ENCODE data around the gene CD80. TPM values are rescaled to one million over a fixed set of nuclear protein-coding genes. Genes with fewer than 3 reads are reported as not detected.
"Not testable (repeated sequence)": the region's sequence is repeated elsewhere in the genome, so short reads cannot be mapped to it uniquely, and the experiment has no call there.

The CD80 gene
- total RNA-seq, 1 experiment from 2014 or later, result not detected

- no peak for DNase-seq (ENCODE audit: low read depth, low spot score)
Measured at GRCh38 chr3:119588112-119588511, 28.7 kb upstream of the CD80 start.

GRCh38 chr3:119586733-119587172 lies 27.3 kb upstream of the CD80 start:
- no peak for DNase-seq (ENCODE audit: low read depth, low spot score)
- in situ Hi-C loops (cut with HindIII; ENCODE audit: low pct_unique_long_range_greater_than_20kb, low sequenced_read_pairs), result no loop called here

More at GRCh38 chr3:119588112-119588511, 28.7 kb upstream of the CD80 start:
- in situ Hi-C loops (cut with HindIII; ENCODE audit: low pct_unique_long_range_greater_than_20kb, low sequenced_read_pairs), result no loop called here

DNA sequence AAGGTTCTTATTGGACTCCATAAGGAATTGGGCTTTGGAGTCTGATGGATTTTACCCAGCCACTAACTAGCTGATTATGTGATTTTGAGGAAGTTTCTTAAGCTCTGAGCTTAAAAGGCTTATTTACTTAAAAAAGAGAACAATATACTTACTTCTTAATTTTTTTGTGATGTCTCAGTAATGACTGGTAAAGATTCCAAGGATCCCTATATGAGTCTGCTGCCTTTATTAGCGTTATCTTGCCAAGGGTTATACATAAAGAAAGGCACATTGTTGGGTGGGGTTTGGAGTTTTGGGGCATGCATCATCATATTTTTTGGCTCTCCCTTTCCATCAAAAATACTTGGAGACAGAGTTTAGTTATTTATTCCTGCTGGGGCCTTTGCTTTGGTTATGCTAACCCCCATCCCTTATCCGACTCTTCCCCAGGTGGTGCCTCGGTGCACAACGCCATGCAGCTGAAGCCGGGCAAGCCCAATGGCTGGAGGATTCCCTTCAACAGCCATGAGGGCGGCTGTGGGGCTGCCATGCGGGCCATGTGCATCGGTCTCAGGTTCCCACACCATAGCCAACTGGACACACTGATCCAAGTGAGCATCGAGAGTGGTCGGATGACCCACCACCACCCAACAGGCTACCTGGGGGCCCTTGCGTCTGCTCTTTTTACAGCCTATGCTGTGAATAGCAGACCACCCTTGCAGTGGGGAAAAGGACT lies 26.6 kb upstream of the CD80 start:
- in situ Hi-C loops (cut with HindIII; ENCODE audit: low pct_unique_long_range_greater_than_20kb, low sequenced_read_pairs), result no loop called here
- no peak for DNase-seq (ENCODE audit: low read depth, low spot score)

GRCh38 chr3:119585208-119585607 lies 25.8 kb upstream of the CD80 start:
- in situ Hi-C loops (cut with HindIII; ENCODE audit: low pct_unique_long_range_greater_than_20kb, low sequenced_read_pairs), result no loop called here

DNA sequence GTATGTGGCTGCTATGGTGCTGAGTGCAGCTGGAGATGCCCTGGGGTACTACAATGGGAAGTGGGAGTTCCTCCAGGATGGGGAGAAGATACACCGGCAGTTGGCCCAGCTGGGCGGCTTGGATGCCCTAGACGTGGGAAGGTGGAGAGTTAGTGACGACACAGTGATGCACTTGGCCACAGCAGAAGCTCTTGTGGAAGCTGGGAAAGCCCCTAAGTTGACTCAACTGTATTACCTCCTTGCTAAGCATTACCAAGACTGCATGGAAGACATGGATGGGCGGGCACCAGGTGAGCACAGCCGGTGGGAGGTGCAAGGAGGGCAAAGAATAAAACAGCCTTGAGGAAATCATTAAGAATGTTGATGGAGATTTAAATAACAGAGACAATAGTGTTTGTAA lies 22.8 kb upstream of the CD80 start:
- DNase-seq (ENCODE audit: low read depth, low spot score), result no peak
- in situ Hi-C loops (cut with HindIII; ENCODE audit: low pct_unique_long_range_greater_than_20kb, low sequenced_read_pairs), result no loop called here

More at GRCh38 chr3:119585208-119585607, 25.8 kb upstream of the CD80 start:
- no peak for DNase-seq (ENCODE audit: low read depth, low spot score)

- in situ Hi-C loops (cut with HindIII; ENCODE audit: low pct_unique_long_range_greater_than_20kb, low sequenced_read_pairs), result no loop called here
Measured at GRCh38 chr3:119580067-119580760, 20.8 kb upstream of the CD80 start.

DNA sequence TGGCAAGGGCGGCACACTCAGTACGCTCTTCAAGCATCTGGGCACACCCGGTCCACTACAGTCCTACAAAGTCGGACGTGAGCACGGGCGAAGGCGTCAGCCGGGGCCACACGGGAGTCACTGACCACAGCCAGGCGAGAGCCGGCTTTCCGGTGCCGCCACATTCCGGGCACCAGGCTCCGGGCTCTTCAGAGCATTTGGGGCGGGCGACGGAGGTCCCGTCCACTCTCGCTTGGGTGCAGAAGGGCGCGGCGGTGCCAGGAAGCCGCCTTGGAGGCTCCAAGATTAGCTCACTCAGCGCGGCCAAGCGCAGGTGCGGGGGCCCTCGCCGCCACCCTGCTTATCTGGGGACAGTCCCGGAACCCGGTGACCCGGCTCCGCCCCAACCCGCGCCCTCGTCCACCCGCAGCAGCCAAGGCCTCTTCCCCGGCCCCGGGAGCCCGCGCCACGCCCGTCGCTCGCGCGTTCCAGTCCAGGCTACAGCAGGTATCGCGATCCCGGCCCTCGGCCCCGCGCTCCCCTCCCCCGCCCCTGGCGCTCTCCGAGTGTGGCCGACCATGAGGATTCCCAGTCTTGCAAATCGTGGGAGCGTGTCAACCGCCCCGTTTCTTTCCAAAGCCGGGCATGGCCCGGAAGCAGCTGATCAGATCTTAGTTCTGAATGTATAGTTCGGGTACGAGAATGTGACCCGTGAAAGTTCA lies 20.1 kb upstream of the CD80 start, which contains the start of gene ADPRH:
Gene ADPRH (plus strand): TSS at position 127 of the 701 bp plus-strand sequence. CDS start 2,678 bp downstream, outside the sequence.
- peak; percentile 59 for DNase-seq (ENCODE audit: low read depth, low spot score)
- in situ Hi-C loops (cut with HindIII; ENCODE audit: low pct_unique_long_range_greater_than_20kb, low sequenced_read_pairs), result no loop called here

More at GRCh38 chr3:119580067-119580760, 20.8 kb upstream of the CD80 start:
- peak; percentile 65 for DNase-seq (ENCODE audit: low read depth, low spot score)

- no peak for DNase-seq (ENCODE audit: low read depth, low spot score)
- in situ Hi-C loops (cut with HindIII; ENCODE audit: low pct_unique_long_range_greater_than_20kb, low sequenced_read_pairs), result no loop called here
Measured at GRCh38 chr3:119575507-119575906, 16.1 kb upstream of the CD80 start.

DNA sequence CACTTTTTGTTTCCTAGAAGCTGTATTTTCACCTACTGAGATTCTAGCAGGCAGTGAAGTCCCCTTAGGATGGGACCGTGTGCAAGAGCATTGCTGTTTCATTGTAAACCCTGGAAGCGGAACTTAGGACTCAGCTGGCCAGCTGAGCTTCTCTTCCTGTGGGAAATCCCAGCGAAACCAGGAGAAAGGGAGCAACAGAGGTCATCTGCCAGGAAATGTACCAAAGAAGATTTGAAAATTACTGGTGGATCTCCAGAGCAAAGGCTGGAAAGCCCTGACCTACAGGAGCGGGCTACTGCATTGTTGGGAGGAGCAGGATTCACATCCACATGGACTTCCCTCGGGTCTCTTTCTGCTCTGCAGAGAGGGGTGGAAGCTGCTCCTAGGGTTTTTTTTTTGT lies 12.3 kb upstream of the CD80 start:
- in situ Hi-C loops (cut with HindIII; ENCODE audit: low pct_unique_long_range_greater_than_20kb, low sequenced_read_pairs), result no loop called here
- DNase-seq (ENCODE audit: low read depth, low spot score), result no peak

DNA sequence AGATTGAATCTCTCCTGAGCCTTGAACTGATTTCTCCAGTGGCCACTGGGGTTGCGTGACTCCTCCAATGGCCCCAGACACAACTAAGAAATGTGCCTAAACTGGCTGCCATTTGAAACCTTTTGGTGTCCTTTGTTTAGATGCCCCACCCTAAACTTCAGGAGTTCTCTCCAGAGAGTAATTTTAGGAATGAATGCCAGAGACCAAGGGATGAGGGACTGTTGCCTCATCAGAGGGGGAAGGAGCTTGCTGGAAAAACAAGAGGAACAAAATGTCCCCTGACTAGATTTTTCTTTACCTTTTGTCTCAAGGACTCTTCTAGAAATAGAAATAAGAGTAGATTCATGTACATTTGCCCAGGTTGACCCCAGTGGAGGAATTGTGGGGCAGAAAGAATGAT lies 11.8 kb upstream of the CD80 start:
- DNase-seq (ENCODE audit: low read depth, low spot score), result no peak
- in situ Hi-C loops (cut with HindIII; ENCODE audit: low pct_unique_long_range_greater_than_20kb, low sequenced_read_pairs), result no loop called here

- DNase-seq (ENCODE audit: low read depth, low spot score), result no peak
- in situ Hi-C loops (cut with HindIII; ENCODE audit: low pct_unique_long_range_greater_than_20kb, low sequenced_read_pairs), result no loop called here
Measured at GRCh38 chr3:119570229-119570628, 10.8 kb upstream of the CD80 start.

DNA sequence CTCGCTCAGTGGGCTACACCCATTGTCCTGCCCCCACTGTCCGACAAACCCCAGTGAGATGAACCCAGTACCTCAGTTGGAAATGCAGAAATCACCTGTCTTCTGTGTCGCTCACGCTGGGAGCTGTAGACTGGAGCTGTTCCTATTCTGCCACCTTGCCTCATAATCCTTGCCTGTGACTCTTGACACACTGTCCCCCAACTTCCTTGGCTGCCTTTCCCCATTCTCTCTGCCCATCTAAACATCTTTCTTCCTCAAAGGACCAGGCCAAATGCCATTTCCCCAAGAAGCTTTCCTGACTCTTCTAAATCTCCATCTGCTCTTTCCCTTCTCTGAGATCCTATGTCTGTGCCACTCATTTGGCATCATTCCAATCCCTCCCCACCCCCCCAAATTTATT lies 9.7 kb upstream of the CD80 start:
- in situ Hi-C loops (cut with HindIII; ENCODE audit: low pct_unique_long_range_greater_than_20kb, low sequenced_read_pairs), result no loop called here
- DNase-seq (ENCODE audit: low read depth, low spot score), result no peak

GRCh38 chr3:119563334-119563733 lies 3.9 kb upstream of the CD80 start:
- DNase-seq (ENCODE audit: low read depth, low spot score); in situ Hi-C loops (cut with HindIII; ENCODE audit: low pct_unique_long_range_greater_than_20kb, low sequenced_read_pairs): not testable (repeated sequence)

- in situ Hi-C loops (cut with HindIII; ENCODE audit: low pct_unique_long_range_greater_than_20kb, low sequenced_read_pairs), result no loop called here
- DNase-seq (ENCODE audit: low read depth, low spot score), result no peak
Measured at GRCh38 chr3:119562307-119562961, 3.0 kb upstream of the CD80 start.

DNA sequence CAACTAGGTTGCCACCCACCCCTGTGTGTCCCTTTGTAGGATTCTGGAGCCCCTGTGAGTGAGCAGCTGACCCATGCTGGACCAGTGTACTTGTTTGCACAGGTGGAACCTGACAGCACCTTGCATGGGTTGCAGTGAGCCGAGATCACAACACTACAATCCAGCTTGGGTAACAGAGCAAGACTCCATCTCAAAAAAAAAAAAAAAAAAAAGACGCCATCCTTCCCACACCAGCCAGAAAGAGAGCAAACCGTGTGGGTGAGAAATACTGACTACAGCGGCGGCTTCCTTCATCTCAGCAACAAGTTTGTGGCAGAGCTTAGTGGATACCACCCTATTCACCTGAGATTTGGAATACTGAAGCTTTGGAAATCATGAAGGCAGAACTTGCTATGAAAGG lies 746 bp upstream of the CD80 start:
- in situ Hi-C loops (cut with HindIII; ENCODE audit: low pct_unique_long_range_greater_than_20kb, low sequenced_read_pairs), result no loop called here
- no peak for DNase-seq (ENCODE audit: low read depth, low spot score)

GRCh38 chr3:119558626-119559317 lies 642 bp downstream of the CD80 start:
- DNase-seq (ENCODE audit: low read depth, low spot score), result no peak
- in situ Hi-C loops (cut with HindIII; ENCODE audit: low pct_unique_long_range_greater_than_20kb, low sequenced_read_pairs), result no loop called here

DNA sequence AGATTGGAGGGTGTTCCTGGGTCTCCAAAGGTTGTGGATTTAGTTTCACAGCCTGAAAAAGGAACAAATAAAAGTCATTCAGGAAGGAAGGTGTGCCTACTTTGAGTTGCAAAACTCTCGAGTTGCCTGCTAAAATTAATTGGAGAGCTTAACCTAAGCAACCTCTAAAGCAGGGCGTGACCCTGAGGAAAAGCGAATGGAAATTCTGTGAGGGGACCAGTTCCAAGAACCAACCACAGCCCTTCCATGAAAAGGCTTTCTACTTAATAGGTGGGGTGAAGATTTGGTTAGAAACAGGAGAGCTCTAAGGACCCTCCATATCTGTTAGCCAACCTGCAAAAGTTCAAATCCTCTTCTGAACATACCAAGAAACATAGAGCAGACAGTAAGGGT lies 1.5 kb downstream of the CD80 start:
- in situ Hi-C loops (cut with HindIII; ENCODE audit: low pct_unique_long_range_greater_than_20kb, low sequenced_read_pairs), result no loop called here
- no peak for DNase-seq (ENCODE audit: low read depth, low spot score)

Measured in SK-MEL-5 (cell line).